GM12878 (cell line): ENCODE data around the gene RALBP1. TPM values are rescaled to one million over a fixed set of nuclear protein-coding genes. Genes with fewer than 3 reads are reported as not detected.
A peak's percentile ranks its signal among the peaks of the same experiment; 100 is the strongest.

ENCODE experiments used
- BACH1 ChIP-seq: fragments of 450-650 bp; IDR thresholded peaks from 2 replicates; pipeline ENCODE4 v1.6.1; 2017; ENCODE audit warnings: mild to moderate bottlenecking, borderline replicate concordance
- IKZF1 ChIP-seq: fragments of 450-650 bp; conservative IDR thresholded peaks from 2 replicates; pipeline ENCODE4 v1.6.1; 2017; ENCODE audit warnings: antibody characterized with exemption, mild to moderate bottlenecking
- NFXL1 ChIP-seq: fragments of 450-650 bp; IDR thresholded peaks from 2 replicates; pipeline ENCODE4 v1.6.1; 2017; ENCODE audit warnings: antibody characterized with exemption, mild to moderate bottlenecking, borderline replicate concordance
- POLR2AphosphoS2 ChIP-seq: IDR thresholded peaks from 2 replicates; pipeline ENCODE4 v1.6.1; 2011; ENCODE audit warnings: low read depth, mild to moderate bottlenecking, low read length, improper control_type of control experiment, moderate library complexity
- SMARCA5 ChIP-seq: fragments of 450-650 bp; IDR thresholded peaks from 2 replicates; pipeline ENCODE4 v1.6.1; 2017; ENCODE audit warnings: mild to moderate bottlenecking
- SRF ChIP-seq, 2 experiments: IDR thresholded peaks; 2 replicates each; pipeline ENCODE4 v1.6.1; 2011; ENCODE audit warnings: low read depth in 2 of 2, low read length in 2 of 2, mild to moderate bottlenecking in 1 of 2, moderate library complexity in 1 of 2
- TAF1 ChIP-seq: IDR thresholded peaks from 2 replicates; pipeline ENCODE4 v1.6.1; 2011; ENCODE audit warnings: mild to moderate bottlenecking, low read depth, low read length, borderline replicate concordance
- ZBED1 ChIP-seq: IDR thresholded peaks from 2 replicates; pipeline ENCODE4 v1.6.1; 2016; ENCODE audit warnings: borderline replicate concordance
- polyA plus RNA-seq, 11 experiments: library from polyadenylated mRNA; depleted of rRNA in 4 of 11; unstranded in 6 of 11; stranded (reverse) in 5 of 11; fragments of >200 nt; fragmentation: Nextera tagmentation in 4 of 11; fragmentation: Illumina TruSeq in 1 of 11; extraction: Ambion mirVana in 4 of 11; extraction: Trizol in 1 of 11; gene quantifications; 1 replicate in 1 of 11; 2 replicates in 10 of 11; pipeline versions ENCODE4 v1.2.1 to v1.2.3, GENCODE V29; 2011 to 2016; ENCODE audit warnings: inconsistent platforms in 2 of 11, missing spikeins in 2 of 11, low read depth in 1 of 11
- total RNA-seq, 4 experiments: library from RNA; depleted of rRNA in 3 of 4; stranded (reverse); fragments of >200 nt in 3 of 4; fragmentation: Illumina TruSeq in 1 of 4; extraction: Trizol in 1 of 4; gene quantifications; 2 replicates each; pipeline versions ENCODE4 v1.2.1 to v1.2.3, GENCODE V29; 2013 to 2021
- TF ChIP-seq, protein P1 (sequence below): fragments of 450-650 bp; formaldehyde crosslinking; IDR thresholded peaks from 2 replicates; pipeline ENCODE4 v1.5.0; 2022; ENCODE audit warnings: mild to moderate bottlenecking, missing genetic modification characterization
- TF ChIP-seq, protein P2 (sequence below): IDR thresholded peaks from 2 replicates; pipeline ENCODE4 v1.6.1; 2012; ENCODE audit warnings: improper control_type of control experiment, low read depth, low read length; ENCODE audit not compliant: insufficient replicate concordance
- TF ChIP-seq, protein P3 (sequence below): fragments of 450-650 bp; IDR thresholded peaks from 2 replicates; pipeline ENCODE4 v1.6.1; 2018; ENCODE audit warnings: borderline replicate concordance, mild to moderate bottlenecking; ENCODE audit not compliant: partially characterized antibody
- TF ChIP-seq, protein P4 (sequence below): fragments of 450-650 bp; formaldehyde crosslinking; IDR thresholded peaks from 2 replicates; pipeline ENCODE4 v1.4.0; 2020; ENCODE audit warnings: mild to moderate bottlenecking, moderate library complexity

Gene RALBP1
- total and polyA plus RNA-seq, 10 of the 15 experiments (the other 5 are each of a cell fraction or from before 2014, with no cell fraction given), result 11.2 to 46.9 (median 41.8) TPM

DNA sequence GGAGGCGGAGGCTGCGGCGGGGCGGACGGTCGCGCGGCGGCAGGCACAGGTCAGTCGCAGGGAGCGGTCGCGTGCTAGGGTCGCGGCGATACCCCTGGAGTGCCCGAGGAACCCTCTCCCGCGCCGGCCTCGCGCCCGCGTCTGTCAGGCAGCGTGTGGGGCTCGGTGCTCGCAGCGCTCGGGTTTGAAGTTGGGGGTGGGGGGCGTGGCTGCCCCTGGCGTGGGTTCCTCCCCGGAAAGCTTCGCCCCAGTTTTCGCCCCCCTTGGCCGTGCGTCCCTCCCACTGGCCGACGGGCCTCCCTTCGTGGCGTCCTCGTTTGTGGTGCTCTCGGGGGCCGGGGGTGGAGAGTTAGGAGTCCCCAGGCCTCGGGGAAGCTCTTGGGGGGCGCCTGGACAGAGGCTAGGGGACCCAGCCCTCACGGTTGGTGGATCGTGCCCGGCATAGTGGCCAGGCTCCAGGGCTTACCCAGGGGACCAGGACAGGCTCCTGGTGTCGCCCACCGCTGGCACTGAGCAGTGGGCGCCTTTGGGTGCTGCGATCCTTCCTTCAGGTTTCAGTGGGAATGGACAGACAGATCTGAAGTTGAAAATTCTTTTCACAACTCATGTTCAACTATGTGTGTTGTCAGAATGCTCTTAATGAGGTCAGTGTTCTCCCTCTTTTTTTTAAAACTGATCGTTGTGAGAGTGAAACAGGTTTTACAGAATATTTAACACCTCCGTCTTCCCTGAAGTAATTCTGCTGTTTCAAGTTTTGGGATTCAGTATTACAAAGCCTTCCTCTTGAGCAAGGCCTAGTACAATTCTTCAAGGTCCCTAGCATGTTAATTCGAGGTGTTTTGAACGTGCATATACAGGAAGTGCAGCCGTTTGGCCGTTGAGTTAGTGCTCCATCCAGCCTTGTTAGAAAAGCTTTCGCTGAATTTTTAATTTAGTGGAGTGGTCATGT lies 604 bp downstream of the RALBP1 start (continued):
- TF ChIP-seq, protein P1, sequence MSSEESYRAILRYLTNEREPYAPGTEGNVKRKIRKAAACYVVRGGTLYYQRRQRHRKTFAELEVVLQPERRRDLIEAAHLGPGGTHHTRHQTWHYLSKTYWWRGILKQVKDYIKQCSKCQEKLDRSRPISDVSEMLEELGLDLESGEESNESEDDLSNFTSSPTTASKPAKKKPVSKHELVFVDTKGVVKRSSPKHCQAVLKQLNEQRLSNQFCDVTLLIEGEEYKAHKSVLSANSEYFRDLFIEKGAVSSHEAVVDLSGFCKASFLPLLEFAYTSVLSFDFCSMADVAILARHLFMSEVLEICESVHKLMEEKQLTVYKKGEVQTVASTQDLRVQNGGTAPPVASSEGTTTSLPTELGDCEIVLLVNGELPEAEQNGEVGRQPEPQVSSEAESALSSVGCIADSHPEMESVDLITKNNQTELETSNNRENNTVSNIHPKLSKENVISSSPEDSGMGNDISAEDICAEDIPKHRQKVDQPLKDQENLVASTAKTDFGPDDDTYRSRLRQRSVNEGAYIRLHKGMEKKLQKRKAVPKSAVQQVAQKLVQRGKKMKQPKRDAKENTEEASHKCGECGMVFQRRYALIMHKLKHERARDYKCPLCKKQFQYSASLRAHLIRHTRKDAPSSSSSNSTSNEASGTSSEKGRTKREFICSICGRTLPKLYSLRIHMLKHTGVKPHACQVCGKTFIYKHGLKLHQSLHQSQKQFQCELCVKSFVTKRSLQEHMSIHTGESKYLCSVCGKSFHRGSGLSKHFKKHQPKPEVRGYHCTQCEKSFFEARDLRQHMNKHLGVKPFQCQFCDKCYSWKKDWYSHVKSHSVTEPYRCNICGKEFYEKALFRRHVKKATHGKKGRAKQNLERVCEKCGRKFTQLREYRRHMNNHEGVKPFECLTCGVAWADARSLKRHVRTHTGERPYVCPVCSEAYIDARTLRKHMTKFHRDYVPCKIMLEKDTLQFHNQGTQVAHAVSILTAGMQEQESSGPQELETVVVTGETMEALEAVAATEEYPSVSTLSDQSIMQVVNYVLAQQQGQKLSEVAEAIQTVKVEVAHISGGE (CRISPR knock-in tag), result no peak
- TF ChIP-seq SMARCA5 (peak; percentile 92), BACH1 (peak; percentile 93), ZBED1 (no peak), POLR2AphosphoS2 (no peak; the same call in 1 of the 2 replicates), IKZF1 (no peak), NFXL1 (no peak), TAF1 (peak; percentile 6; the same call in 1 of the 2 replicates), SRF (IDR thresholded peaks at IDR 0.05; ENCODE audit: low read depth in 2 of 2, low read length in 2 of 2) (no peak)
- TF ChIP-seq, protein P2, sequence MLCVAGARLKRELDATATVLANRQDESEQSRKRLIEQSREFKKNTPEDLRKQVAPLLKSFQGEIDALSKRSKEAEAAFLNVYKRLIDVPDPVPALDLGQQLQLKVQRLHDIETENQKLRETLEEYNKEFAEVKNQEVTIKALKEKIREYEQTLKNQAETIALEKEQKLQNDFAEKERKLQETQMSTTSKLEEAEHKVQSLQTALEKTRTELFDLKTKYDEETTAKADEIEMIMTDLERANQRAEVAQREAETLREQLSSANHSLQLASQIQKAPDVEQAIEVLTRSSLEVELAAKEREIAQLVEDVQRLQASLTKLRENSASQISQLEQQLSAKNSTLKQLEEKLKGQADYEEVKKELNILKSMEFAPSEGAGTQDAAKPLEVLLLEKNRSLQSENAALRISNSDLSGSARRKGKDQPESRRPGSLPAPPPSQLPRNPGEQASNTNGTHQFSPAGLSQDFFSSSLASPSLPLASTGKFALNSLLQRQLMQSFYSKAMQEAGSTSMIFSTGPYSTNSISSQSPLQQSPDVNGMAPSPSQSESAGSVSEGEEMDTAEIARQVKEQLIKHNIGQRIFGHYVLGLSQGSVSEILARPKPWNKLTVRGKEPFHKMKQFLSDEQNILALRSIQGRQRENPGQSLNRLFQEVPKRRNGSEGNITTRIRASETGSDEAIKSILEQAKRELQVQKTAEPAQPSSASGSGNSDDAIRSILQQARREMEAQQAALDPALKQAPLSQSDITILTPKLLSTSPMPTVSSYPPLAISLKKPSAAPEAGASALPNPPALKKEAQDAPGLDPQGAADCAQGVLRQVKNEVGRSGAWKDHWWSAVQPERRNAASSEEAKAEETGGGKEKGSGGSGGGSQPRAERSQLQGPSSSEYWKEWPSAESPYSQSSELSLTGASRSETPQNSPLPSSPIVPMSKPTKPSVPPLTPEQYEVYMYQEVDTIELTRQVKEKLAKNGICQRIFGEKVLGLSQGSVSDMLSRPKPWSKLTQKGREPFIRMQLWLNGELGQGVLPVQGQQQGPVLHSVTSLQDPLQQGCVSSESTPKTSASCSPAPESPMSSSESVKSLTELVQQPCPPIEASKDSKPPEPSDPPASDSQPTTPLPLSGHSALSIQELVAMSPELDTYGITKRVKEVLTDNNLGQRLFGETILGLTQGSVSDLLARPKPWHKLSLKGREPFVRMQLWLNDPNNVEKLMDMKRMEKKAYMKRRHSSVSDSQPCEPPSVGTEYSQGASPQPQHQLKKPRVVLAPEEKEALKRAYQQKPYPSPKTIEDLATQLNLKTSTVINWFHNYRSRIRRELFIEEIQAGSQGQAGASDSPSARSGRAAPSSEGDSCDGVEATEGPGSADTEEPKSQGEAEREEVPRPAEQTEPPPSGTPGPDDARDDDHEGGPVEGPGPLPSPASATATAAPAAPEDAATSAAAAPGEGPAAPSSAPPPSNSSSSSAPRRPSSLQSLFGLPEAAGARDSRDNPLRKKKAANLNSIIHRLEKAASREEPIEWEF, result no peak
- TF ChIP-seq, protein P3, sequence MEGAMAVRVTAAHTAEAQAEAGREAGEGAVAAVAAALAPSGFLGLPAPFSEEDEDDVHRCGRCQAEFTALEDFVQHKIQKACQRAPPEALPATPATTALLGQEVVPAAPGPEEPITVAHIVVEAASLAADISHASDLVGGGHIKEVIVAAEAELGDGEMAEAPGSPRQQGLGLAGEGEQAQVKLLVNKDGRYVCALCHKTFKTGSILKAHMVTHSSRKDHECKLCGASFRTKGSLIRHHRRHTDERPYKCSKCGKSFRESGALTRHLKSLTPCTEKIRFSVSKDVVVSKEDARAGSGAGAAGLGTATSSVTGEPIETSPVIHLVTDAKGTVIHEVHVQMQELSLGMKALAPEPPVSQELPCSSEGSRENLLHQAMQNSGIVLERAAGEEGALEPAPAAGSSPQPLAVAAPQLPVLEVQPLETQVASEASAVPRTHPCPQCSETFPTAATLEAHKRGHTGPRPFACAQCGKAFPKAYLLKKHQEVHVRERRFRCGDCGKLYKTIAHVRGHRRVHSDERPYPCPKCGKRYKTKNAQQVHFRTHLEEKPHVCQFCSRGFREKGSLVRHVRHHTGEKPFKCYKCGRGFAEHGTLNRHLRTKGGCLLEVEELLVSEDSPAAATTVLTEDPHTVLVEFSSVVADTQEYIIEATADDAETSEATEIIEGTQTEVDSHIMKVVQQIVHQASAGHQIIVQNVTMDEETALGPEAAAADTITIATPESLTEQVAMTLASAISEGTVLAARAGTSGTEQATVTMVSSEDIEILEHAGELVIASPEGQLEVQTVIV, result no peak
- TF ChIP-seq, protein P4, sequence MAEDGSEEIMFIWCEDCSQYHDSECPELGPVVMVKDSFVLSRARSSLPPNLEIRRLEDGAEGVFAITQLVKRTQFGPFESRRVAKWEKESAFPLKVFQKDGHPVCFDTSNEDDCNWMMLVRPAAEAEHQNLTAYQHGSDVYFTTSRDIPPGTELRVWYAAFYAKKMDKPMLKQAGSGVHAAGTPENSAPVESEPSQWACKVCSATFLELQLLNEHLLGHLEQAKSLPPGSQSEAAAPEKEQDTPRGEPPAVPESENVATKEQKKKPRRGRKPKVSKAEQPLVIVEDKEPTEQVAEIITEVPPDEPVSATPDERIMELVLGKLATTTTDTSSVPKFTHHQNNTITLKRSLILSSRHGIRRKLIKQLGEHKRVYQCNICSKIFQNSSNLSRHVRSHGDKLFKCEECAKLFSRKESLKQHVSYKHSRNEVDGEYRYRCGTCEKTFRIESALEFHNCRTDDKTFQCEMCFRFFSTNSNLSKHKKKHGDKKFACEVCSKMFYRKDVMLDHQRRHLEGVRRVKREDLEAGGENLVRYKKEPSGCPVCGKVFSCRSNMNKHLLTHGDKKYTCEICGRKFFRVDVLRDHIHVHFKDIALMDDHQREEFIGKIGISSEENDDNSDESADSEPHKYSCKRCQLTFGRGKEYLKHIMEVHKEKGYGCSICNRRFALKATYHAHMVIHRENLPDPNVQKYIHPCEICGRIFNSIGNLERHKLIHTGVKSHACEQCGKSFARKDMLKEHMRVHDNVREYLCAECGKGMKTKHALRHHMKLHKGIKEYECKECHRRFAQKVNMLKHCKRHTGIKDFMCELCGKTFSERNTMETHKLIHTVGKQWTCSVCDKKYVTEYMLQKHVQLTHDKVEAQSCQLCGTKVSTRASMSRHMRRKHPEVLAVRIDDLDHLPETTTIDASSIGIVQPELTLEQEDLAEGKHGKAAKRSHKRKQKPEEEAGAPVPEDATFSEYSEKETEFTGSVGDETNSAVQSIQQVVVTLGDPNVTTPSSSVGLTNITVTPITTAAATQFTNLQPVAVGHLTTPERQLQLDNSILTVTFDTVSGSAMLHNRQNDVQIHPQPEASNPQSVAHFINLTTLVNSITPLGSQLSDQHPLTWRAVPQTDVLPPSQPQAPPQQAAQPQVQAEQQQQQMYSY (CRISPR knock-in tag), result no peak
